IMR-90 (cell line): Measurements from ENCODE around the gene RTL5. TPM values are rescaled to one million over a fixed set of nuclear protein-coding genes. Genes with fewer than 3 reads are reported as not detected.

Experiments
- ATAC-seq: fragments of 200-7000 bp; cut with Tn5 transposase; 2 replicates; pipeline ENCODE4 v1.9.1; 2020; ENCODE audit warnings: low read depth, mild to moderate bottlenecking, moderate library complexity
- BruUV-seq: library from RNA; stranded (reverse); fragments of 400-500 nt; replicated peaks from 2 replicates; lab custom pipeline; 2021; lab: Mats Ljungman, UMichigan
- CTCF ChIA-PET: fragments of 300-600 bp; formaldehyde crosslinking; extraction: SDS; loops from one replicate; lab custom pipeline; 2021; ENCODE audit warnings: antibody characterized with exemption; lab: Yijun Ruan, JAX
- POLR2A ChIA-PET: fragments of 300-600 bp; sonication (Branson Sonifier 250); formaldehyde crosslinking; loops from one replicate; lab custom pipeline; 2022; ENCODE audit warnings: antibody characterized with exemption; ENCODE audit not compliant: unreplicated experiment; lab: Charles Lee
- DNase-seq: peaks from one replicate; pipeline ENCODE4 v3.0.0; 2013
- H2AFZ ChIP-seq: replicated peaks from 2 replicates; pipeline ENCODE3; 2013; ENCODE audit warnings: low read length, mild to moderate bottlenecking; ENCODE audit not compliant: poor library complexity
- H2AK5ac ChIP-seq: 2 replicates; pipeline ENCODE4 v1.6.1; 2013; ENCODE audit warnings: low read depth, low read length, inconsistent platforms
- H2AK9ac ChIP-seq: replicated peaks from 2 replicates; pipeline ENCODE3; 2013; ENCODE audit warnings: mild to moderate bottlenecking, low read depth, low read length, moderate library complexity; ENCODE audit not compliant: poor library complexity
- H2BK120ac ChIP-seq: 2 replicates; pipeline ENCODE4 v1.6.1; 2013; ENCODE audit warnings: low read depth, low read length, inconsistent platforms
- H2BK15ac ChIP-seq: 3 replicates; pipeline ENCODE4 v1.6.1; 2013; ENCODE audit warnings: low read depth, low read length, inconsistent platforms
- H2BK20ac ChIP-seq: 2 replicates; pipeline ENCODE4 v1.6.1; 2013; ENCODE audit warnings: low read depth, mild to moderate bottlenecking, inconsistent platforms, low read length, moderate library complexity
- H2BK5ac ChIP-seq: 2 replicates; pipeline ENCODE4 v1.6.1; 2013; ENCODE audit warnings: mild to moderate bottlenecking, low read depth, low read length, inconsistent platforms; ENCODE audit not compliant: poor library complexity, severe bottlenecking
- H3K14ac ChIP-seq: replicated peaks from 2 replicates; pipeline ENCODE4 v1.6.1; 2013; ENCODE audit warnings: low read depth, low read length, inconsistent platforms
- H3K18ac ChIP-seq: 2 replicates; pipeline ENCODE4 v1.6.1; 2013; ENCODE audit warnings: low read depth, low read length, control low read depth
- H3K23ac ChIP-seq: 2 replicates; pipeline ENCODE4 v1.6.1; 2013; ENCODE audit warnings: low read depth, low read length, inconsistent platforms
- H3K27ac ChIP-seq: 2 replicates; pipeline ENCODE4 v1.5.1; 2013; ENCODE audit warnings: mild to moderate bottlenecking, control low read depth, low read length; ENCODE audit not compliant: insufficient read depth
- H3K27me3 ChIP-seq: 2 replicates; pipeline ENCODE4 v1.6.1; 2013; ENCODE audit warnings: low read length; ENCODE audit not compliant: control insufficient read depth, insufficient read depth
- H3K36me3 ChIP-seq: 2 replicates; pipeline ENCODE4 v1.6.1; 2013; ENCODE audit warnings: low read length, mixed read lengths; ENCODE audit not compliant: control insufficient read depth, insufficient read depth
- H3K4ac ChIP-seq: 2 replicates; pipeline ENCODE4 v1.6.1; 2013; ENCODE audit warnings: low read depth, low read length, inconsistent platforms
- H3K4me1 ChIP-seq: 2 replicates; pipeline ENCODE4 v1.6.1; 2013; ENCODE audit warnings: low read length, mixed read lengths; ENCODE audit not compliant: control insufficient read depth, insufficient read depth
- H3K4me2 ChIP-seq: 2 replicates; pipeline ENCODE4 v1.6.1; 2013; ENCODE audit warnings: low read depth, mild to moderate bottlenecking, control low read depth, low read length, moderate library complexity
- H3K4me3 ChIP-seq: 2 replicates; pipeline ENCODE4 v1.5.1; 2013; ENCODE audit warnings: low read depth, mild to moderate bottlenecking, control low read depth, low read length, moderate library complexity; ENCODE audit not compliant: insufficient read depth
- H3K56ac ChIP-seq: 2 replicates; pipeline ENCODE4 v1.6.1; 2013; ENCODE audit warnings: low read length, inconsistent platforms; ENCODE audit not compliant: insufficient read depth; ENCODE audit errors: extremely low read depth
- H3K79me1 ChIP-seq, 2 experiments: 2 replicates each; pipeline ENCODE4 v1.6.1; 2013; ENCODE audit warnings: low read length in 2 of 2, inconsistent platforms in 1 of 2, low read depth in 1 of 2
- H3K9ac ChIP-seq: 2 replicates; pipeline ENCODE4 v1.6.1; 2013; ENCODE audit warnings: low read depth, low read length, control low read depth
- H3K9me1 ChIP-seq: 2 replicates; pipeline ENCODE4 v1.6.1; 2013; ENCODE audit warnings: low read length, inconsistent platforms; ENCODE audit not compliant: insufficient read depth
- H3K9me3 ChIP-seq: 2 replicates; pipeline ENCODE4 v1.6.1; 2013; ENCODE audit warnings: low read length; ENCODE audit not compliant: control insufficient read depth, insufficient read depth
- H4K20me1 ChIP-seq: 2 replicates; pipeline ENCODE4 v1.6.1; 2013; ENCODE audit warnings: low read length, inconsistent platforms; ENCODE audit not compliant: insufficient read depth
- H4K5ac ChIP-seq: 2 replicates; pipeline ENCODE4 v1.6.1; 2013; ENCODE audit warnings: mild to moderate bottlenecking, low read depth, low read length, control low read depth
- H4K8ac ChIP-seq, 2 experiments: 2 replicates each; pipeline ENCODE4 v1.6.1; 2013; ENCODE audit warnings: low read depth in 2 of 2, low read length in 2 of 2, control low read depth in 1 of 2, inconsistent platforms in 1 of 2
- H4K91ac ChIP-seq: 2 replicates; pipeline ENCODE4 v1.6.1; 2013; ENCODE audit warnings: low read depth, low read length, inconsistent platforms; ENCODE audit not compliant: insufficient read depth
- CHD1 ChIP-seq: IDR thresholded peaks from 2 replicates; pipeline ENCODE4 v1.6.1; 2012; ENCODE audit warnings: low read depth, low read length, improper control_type of control experiment
- FOS ChIP-seq: fragments of 150-350 bp; IDR thresholded peaks from 2 replicates; pipeline ENCODE4 v1.6.1; 2016; ENCODE audit warnings: low read depth, low read length
- MAFK ChIP-seq: IDR thresholded peaks from 2 replicates; pipeline ENCODE4 v1.6.1; 2012; ENCODE audit warnings: low read depth, low read length, improper control_type of control experiment
- MAZ ChIP-seq: IDR thresholded peaks from 2 replicates; pipeline ENCODE4 v1.6.1; 2012; ENCODE audit warnings: low read depth, mild to moderate bottlenecking, low read length, improper control_type of control experiment, moderate library complexity, borderline replicate concordance
- RCOR1 ChIP-seq: IDR thresholded peaks from 2 replicates; pipeline ENCODE4 v1.6.1; 2012; ENCODE audit warnings: mild to moderate bottlenecking, low read length, improper control_type of control experiment; ENCODE audit not compliant: insufficient replicate concordance
- RFX5 ChIP-seq: IDR thresholded peaks from 2 replicates; pipeline ENCODE4 v1.8.0; 2012; ENCODE audit warnings: low read depth, mild to moderate bottlenecking, low read length, moderate library complexity
- SMC3 ChIP-seq: fragments of 150-350 bp; IDR thresholded peaks from 2 replicates; pipeline ENCODE4 v1.6.1; 2016; ENCODE audit warnings: low read depth, mild to moderate bottlenecking, antibody characterized with exemption, low read length, moderate library complexity
- USF2 ChIP-seq: fragments of 150-350 bp; IDR thresholded peaks from 2 replicates; pipeline ENCODE4 v1.6.1; 2017; ENCODE audit warnings: mild to moderate bottlenecking, antibody characterized with exemption, low read length, low read depth
- WGBS, 2 experiments: methylation state at CpG; one replicate each; pipeline versions ENCODE4 v1.1.5 to v1.1.7; 2013; ENCODE audit warnings: missing lambda C conversion rate in 2 of 2; ENCODE audit not compliant: insufficient read length in 1 of 2; ENCODE audit errors: extremely low coverage in 2 of 2; 5-methylcytosine and 5-hydroxymethylcytosine counted together
- dilution Hi-C: fragments of 300-500 bp; cut with HindIII; formaldehyde crosslinking; loops from one replicate; pipeline ENCODE4 v1.14.3; 2018; ENCODE audit warnings: low sequenced_read_pairs; ENCODE audit not compliant: unreplicated experiment
- in situ Hi-C: fragments of 300-500 bp; cut with MboI; formaldehyde crosslinking; loops from 3 replicates; pipeline ENCODE4 v1.14.3; 2019; ENCODE audit warnings: low sequenced_read_pairs, inconsistent platforms, mixed read lengths
- intact Hi-C: fragments of 100-400 bp; cut with micrococcal nuclease; formaldehyde crosslinking; loops from 2 replicates; pipeline ENCODE4 v1.10.0; 2022
- polyA plus RNA-seq, 3 experiments: library from polyadenylated mRNA; depleted of rRNA; stranded (reverse); fragments of >200 nt; gene quantifications; 2 replicates each; pipeline ENCODE4 v1.2.3, GENCODE V29; 2012; ENCODE audit warnings: low replicate concordance in 1 of 3
- total RNA-seq: library from RNA; depleted of rRNA; stranded (reverse); fragments of >200 nt; gene quantifications from 2 replicates; pipeline ENCODE4 v1.2.3, GENCODE V29; 2012

RTL5 gene
- total and polyA plus RNA-seq, 2 of the 4 experiments (the other 2 are of a cell fraction): 0.90 to 2.5 TPM

- H2AK9ac ChIP-seq: no peak overlapping the region
- no peak overlapping the region for H3K4me2 ChIP-seq
- ATAC-seq: no peak
- no peaks in the 10 kb centered on the region for H3K36me3 ChIP-seq
- H3K27me3 ChIP-seq: peaks cover 59% of the 10 kb centered on the region
- intact Hi-C loops: no loop called here
- no peak overlapping the region for H4K91ac ChIP-seq
- no peak overlapping the region for H3K4me3 ChIP-seq
- H3K4ac ChIP-seq: no peak overlapping the region
- no peak overlapping the region for H4K8ac ChIP-seq
- no peak overlapping the region for H3K56ac ChIP-seq
- dilution Hi-C loops: no loop called here
- ChIA-PET POLR2A (no interaction called here), CTCF (no interaction called here)
- no peak overlapping the region for H4K5ac ChIP-seq
- no peaks in the 10 kb centered on the region for H3K9me1 ChIP-seq
- TF ChIP-seq MAZ (no peak), SMC3 (no peak), CHD1 (no peak), MAFK (no peak), FOS (no peak), USF2 (no peak), RCOR1 (no peak), RFX5 (no peak)
- H4K20me1 ChIP-seq: no peaks in the 10 kb centered on the region
- no TSS peak for BruUV-seq
- H3K23ac ChIP-seq: no peak overlapping the region
- no peak overlapping the region for H3K27ac ChIP-seq
- H3K79me1 ChIP-seq: no peaks in the 10 kb centered on the region
- in situ Hi-C loops: no loop called here
- no peak overlapping the region for H3K14ac ChIP-seq
- no peak overlapping the region for H3K18ac ChIP-seq
- 40% methylated on average over 1 of the region's 11 CpGs; no CpG with 5 or more reads in 1 of the 2 experiments for WGBS, 2 experiments
- no peak overlapping the region for H3K9ac ChIP-seq
- no peak overlapping the region for H2BK120ac ChIP-seq
- no peak overlapping the region for H2BK5ac ChIP-seq
- H2AFZ ChIP-seq: no peak overlapping the region
- DNase-seq: no peak
- H2AK5ac ChIP-seq: no peak overlapping the region
- no peak overlapping the region for H2BK20ac ChIP-seq
- no peak overlapping the region for H2BK15ac ChIP-seq
- H3K9me3 ChIP-seq: peaks cover 7% of the 10 kb centered on the region; the same call in 1 of the 2 replicates
- no peaks in the 10 kb centered on the region for H3K4me1 ChIP-seq
These were observed 2.3 kb upstream of the RTL5 start for GRCh38 chrX:72133851-72134546.
